Measurements from ENCODE around the gene PFKFB3. TPM values are rescaled to one million over a fixed set of nuclear protein-coding genes. Genes with fewer than 3 reads are reported as not detected.

Gene PFKFB3
- total and polyA plus RNA-seq, 9 of the 15 experiments (the other 6 are each of a cell fraction or from before 2014, with no cell fraction given), result 0.46 to 21.6 (median 7.8) TPM

DNA sequence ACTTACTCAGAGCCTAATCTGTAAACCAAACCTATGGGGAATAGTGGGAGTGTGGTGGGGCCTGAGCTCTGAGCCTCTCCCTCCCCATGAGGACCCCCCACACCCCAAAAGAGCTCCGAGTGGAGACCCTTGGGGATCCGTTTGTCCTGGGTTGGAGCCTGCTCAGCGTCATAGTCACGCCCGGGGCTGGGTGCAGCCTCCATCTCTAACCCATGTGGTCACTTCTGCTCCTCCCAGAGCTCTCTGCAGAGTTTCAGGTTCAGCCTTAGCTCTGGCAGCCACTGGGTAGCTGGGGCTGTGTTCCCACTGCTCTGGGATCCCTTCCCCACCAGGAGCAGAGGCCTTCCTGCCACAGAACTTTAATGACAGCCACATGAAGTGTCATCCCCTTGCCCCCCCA lies 25.9 kb downstream of the PFKFB3 start:
- FAIRE-seq, result no peak
- Histone ChIP-seq H3K36me3 (ENCODE audit: control insufficient read depth, insufficient read depth, low read length) (peaks cover 65% of the 10 kb centered on the region; the same call in 1 of the 3 replicates), H3K9me3 (replicated peaks; ENCODE audit: control insufficient read depth, insufficient read depth, low read depth, low read length) (no peaks in the 10 kb centered on the region), H4K20me1 (replicated peaks; ENCODE audit: control insufficient read depth, insufficient read depth, low read length) (no peaks in the 10 kb centered on the region), H3K4me2 (ENCODE audit: insufficient read depth, low read length) (no peak overlapping the region), H3K9me1 (ENCODE audit: control insufficient read depth, insufficient read depth, low read length) (no peaks in the 10 kb centered on the region), H3K27me3 (ENCODE audit: control insufficient read depth in 2 of 2, insufficient read depth in 2 of 2, low read length in 2 of 2) (no peaks in the 10 kb centered on the region), H3K9ac (ENCODE audit: insufficient read depth in 1 of 2, low read depth in 2 of 2, low read length in 2 of 2) (no peak overlapping the region), H3K4me1 (replicated peaks in 1 of 2; ENCODE audit: control insufficient read depth in 2 of 2, insufficient read depth in 2 of 2, low read length in 2 of 2) (no peaks in the 10 kb centered on the region; a peak in 1 of 5 replicates), H3K79me2 (ENCODE audit: control insufficient read depth, insufficient read depth, low read length) (no peaks in the 10 kb centered on the region), H3K4me3 (no peak overlapping the region), H2AFZ (ENCODE audit: low read depth, low read length) (no peak overlapping the region), H3K27ac (ENCODE audit: extremely low read depth, low read depth, low read length) (no peak overlapping the region)
- intact Hi-C loops (cut with micrococcal nuclease) (no loop called here), in situ Hi-C loops (cut with MboI) (no loop called here)
- POLR2A ChIA-PET, result no interaction called here
- BruUV-seq (replicated peaks), result no TSS peak
- TF ChIP-seq CCNT2 (IDR thresholded peaks at IDR 0.05; ENCODE audit: borderline replicate concordance, extremely low read depth, insufficient read length, low read depth, low read length) (no peak), ZSCAN29 (IDR thresholded peaks at IDR 0.05) (no peak), SIRT6 (IDR thresholded peaks at IDR 0.05; ENCODE audit: low read depth, low read length) (no peak)
- TF ChIP-seq, protein P1, sequence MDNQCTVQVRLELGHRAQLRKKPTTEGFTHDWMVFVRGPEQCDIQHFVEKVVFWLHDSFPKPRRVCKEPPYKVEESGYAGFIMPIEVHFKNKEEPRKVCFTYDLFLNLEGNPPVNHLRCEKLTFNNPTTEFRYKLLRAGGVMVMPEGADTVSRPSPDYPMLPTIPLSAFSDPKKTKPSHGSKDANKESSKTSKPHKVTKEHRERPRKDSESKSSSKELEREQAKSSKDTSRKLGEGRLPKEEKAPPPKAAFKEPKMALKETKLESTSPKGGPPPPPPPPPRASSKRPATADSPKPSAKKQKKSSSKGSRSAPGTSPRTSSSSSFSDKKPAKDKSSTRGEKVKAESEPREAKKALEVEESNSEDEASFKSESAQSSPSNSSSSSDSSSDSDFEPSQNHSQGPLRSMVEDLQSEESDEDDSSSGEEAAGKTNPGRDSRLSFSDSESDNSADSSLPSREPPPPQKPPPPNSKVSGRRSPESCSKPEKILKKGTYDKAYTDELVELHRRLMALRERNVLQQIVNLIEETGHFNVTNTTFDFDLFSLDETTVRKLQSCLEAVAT (IDR thresholded peaks at IDR 0.05), result no peak
- CTCF ChIA-PET (ENCODE audit: low intra/inter-chr PET ratio), result no interaction called here
- no peak for DNase-seq (ENCODE audit: extremely low read depth in 1 of 4, low spot score in 3 of 4)
- 62% methylated on average over 5 of the region's 5 CpGs for WGBS (ENCODE audit: insufficient coverage, low coverage, missing lambda C conversion rate)
- 0 out of 3 replicates have a peak, but pooled peaks have one; percentile 25 for ATAC-seq

DNA sequence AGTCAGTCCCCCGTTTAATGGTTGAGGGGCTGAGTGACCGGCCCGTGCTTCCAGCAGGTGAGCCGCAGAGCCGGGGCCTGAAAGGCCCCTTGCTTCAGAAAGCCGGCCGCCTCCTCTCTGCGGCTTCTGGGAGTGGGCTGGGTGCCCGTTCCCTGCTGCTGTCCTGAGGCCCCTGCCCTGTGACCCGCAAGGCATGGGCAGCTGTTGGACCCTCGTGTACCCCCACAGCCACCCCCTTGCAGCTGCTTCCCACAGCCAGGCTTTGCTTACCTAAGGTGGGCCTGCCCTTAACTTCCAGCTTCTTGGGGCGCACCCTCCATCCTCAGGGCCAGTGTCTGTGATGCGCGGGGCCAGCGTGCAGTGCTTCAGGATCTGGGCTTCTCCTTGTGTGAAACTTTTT lies 26.6 kb downstream of the PFKFB3 start:
- no peaks in the 10 kb centered on the region for H3K9me3 ChIP-seq (replicated peaks; ENCODE audit: control insufficient read depth, insufficient read depth, low read depth, low read length)
- no peak overlapping the region for H3K4me2 ChIP-seq (ENCODE audit: insufficient read depth, low read length)
- no peak overlapping the region for H2AFZ ChIP-seq (ENCODE audit: low read depth, low read length)
- intact Hi-C loops (cut with micrococcal nuclease) (no loop called here), in situ Hi-C loops (cut with MboI) (no loop called here)
- ChIA-PET CTCF (ENCODE audit: low intra/inter-chr PET ratio) (no interaction called here), POLR2A (no interaction called here)
- H3K9ac ChIP-seq (ENCODE audit: insufficient read depth in 1 of 2, low read depth in 2 of 2, low read length in 2 of 2), result no peak overlapping the region
- no peaks in the 10 kb centered on the region; a peak in 1 of 5 replicates for H3K4me1 ChIP-seq (replicated peaks in 1 of 2; ENCODE audit: control insufficient read depth in 2 of 2, insufficient read depth in 2 of 2, low read length in 2 of 2)
- no peak overlapping the region for H3K27ac ChIP-seq (ENCODE audit: extremely low read depth, low read depth, low read length)
- FAIRE-seq, result no peak
- no peaks in the 10 kb centered on the region for H3K9me1 ChIP-seq (ENCODE audit: control insufficient read depth, insufficient read depth, low read length)
- DNase-seq (ENCODE audit: extremely low read depth in 1 of 4, low spot score in 3 of 4), result no peak
- no TSS peak for BruUV-seq (replicated peaks)
- ATAC-seq, result no peak
- no peaks in the 10 kb centered on the region for H4K20me1 ChIP-seq (replicated peaks; ENCODE audit: control insufficient read depth, insufficient read depth, low read length)
- H3K4me3 ChIP-seq, result no peak overlapping the region
- H3K27me3 ChIP-seq (ENCODE audit: control insufficient read depth in 2 of 2, insufficient read depth in 2 of 2, low read length in 2 of 2), result no peaks in the 10 kb centered on the region
- 86% methylated on average over 11 of the region's 15 CpGs for WGBS (ENCODE audit: insufficient coverage, low coverage, missing lambda C conversion rate)
- H3K79me2 ChIP-seq (ENCODE audit: control insufficient read depth, insufficient read depth, low read length), result no peaks in the 10 kb centered on the region
- H3K36me3 ChIP-seq (ENCODE audit: control insufficient read depth, insufficient read depth, low read length), result peaks cover 59% of the 10 kb centered on the region; the same call in 1 of the 3 replicates
- TF ChIP-seq ELF1 (tag; IDR thresholded peaks at IDR 0.05) (no peak), HDAC8 (tag; IDR thresholded peaks at IDR 0.05) (no peak)
- TF ChIP-seq, protein P2, sequence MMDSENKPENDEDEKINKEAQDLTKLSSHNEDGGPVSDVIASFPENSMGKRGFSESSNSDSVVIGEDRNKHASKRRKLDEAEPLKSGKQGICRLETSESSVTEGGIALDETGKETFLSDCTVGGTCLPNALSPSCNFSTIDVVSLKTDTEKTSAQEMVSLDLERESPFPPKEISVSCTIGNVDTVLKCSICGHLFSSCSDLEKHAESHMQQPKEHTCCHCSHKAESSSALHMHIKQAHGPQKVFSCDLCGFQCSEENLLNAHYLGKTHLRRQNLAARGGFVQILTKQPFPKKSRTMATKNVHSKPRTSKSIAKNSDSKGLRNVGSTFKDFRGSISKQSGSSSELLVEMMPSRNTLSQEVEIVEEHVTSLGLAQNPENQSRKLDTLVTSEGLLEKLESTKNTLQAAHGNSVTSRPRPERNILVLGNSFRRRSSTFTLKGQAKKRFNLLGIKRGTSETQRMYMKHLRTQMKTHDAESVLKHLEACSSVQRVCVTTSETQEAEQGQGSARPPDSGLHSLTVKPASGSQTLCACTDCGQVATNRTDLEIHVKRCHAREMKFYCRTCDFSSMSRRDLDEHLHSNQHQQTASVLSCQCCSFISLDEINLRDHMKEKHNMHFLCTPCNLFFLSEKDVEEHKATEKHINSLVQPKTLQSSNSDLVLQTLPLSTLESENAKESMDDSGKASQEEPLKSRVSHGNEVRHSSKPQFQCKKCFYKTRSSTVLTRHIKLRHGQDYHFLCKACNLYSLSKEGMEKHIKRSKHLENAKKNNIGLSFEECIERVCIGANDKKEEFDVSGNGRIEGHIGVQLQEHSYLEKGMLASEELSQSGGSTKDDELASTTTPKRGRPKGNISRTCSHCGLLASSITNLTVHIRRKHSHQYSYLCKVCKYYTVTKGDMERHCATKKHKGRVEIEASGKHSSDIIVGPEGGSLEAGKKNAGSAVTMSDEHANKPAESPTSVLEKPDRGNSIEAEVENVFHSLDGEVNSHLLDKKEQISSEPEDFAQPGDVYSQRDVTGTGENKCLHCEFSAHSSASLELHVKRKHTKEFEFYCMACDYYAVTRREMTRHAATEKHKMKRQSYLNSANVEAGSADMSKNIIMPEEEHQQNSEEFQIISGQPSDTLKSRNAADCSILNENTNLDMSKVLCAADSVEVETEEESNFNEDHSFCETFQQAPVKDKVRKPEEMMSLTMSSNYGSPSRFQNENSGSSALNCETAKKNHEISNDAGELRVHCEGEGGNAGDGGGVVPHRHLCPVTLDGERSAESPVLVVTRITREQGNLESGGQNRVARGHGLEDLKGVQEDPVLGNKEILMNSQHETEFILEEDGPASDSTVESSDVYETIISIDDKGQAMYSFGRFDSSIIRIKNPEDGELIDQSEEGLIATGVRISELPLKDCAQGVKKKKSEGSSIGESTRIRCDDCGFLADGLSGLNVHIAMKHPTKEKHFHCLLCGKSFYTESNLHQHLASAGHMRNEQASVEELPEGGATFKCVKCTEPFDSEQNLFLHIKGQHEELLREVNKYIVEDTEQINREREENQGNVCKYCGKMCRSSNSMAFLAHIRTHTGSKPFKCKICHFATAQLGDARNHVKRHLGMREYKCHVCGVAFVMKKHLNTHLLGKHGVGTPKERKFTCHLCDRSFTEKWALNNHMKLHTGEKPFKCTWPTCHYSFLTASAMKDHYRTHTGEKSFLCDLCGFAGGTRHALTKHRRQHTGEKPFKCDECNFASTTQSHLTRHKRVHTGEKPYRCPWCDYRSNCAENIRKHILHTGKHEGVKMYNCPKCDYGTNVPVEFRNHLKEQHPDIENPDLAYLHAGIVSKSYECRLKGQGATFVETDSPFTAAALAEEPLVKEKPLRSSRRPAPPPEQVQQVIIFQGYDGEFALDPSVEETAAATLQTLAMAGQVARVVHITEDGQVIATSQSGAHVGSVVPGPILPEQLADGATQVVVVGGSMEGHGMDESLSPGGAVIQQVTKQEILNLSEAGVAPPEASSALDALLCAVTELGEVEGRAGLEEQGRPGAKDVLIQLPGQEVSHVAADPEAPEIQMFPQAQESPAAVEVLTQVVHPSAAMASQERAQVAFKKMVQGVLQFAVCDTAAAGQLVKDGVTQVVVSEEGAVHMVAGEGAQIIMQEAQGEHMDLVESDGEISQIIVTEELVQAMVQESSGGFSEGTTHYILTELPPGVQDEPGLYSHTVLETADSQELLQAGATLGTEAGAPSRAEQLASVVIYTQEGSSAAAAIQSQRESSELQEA (IDR thresholded peaks at IDR 0.05; ENCODE audit: low read depth), result no peak
